GM12891 (cell line): Measurements from ENCODE around the gene IL18RAP.

ENCODE experiments used
- POLR2A ChIP-seq: IDR thresholded peaks from 2 replicates; pipeline ENCODE4 v1.6.1; 2011; ENCODE audit warnings: low read depth, low read length, control low read depth
- POLR2AphosphoS5 ChIP-seq: IDR thresholded peaks from 2 replicates; pipeline ENCODE4 v1.6.1; 2011; ENCODE audit warnings: low read depth, low read length, control low read depth
- TAF1 ChIP-seq: IDR thresholded peaks from 2 replicates; pipeline ENCODE4 v1.6.1; 2011; ENCODE audit warnings: low read depth, low read length, control low read depth

GRCh38 chr2:102484310-102485061 lies 61.5 kb downstream of the IL18RAP start:
- TF ChIP-seq POLR2AphosphoS5 (no peak), POLR2A (no peak), TAF1 (no peak)
